GM21390 (cell line): Measurements from ENCODE around the gene MLLT10.
"Not testable (repeated sequence)": the region's sequence is repeated elsewhere in the genome, so short reads cannot be mapped to it uniquely, and the experiment has no call there.

ENCODE experiments used
- ATAC-seq: cut with Tn5 transposase; IDR thresholded peaks from one replicate; pipeline ENCODE4 v1.9.1; 2021; ENCODE audit not compliant: unreplicated experiment

MLLT10 gene

GRCh38 chr10:21628645-21629044 is 94.6 kb downstream of the MLLT10 start:
- not testable (repeated sequence) for ATAC-seq

GRCh38 chr10:21634599-21635365 is 100.8 kb downstream of the MLLT10 start:
- ATAC-seq: no peak

GRCh38 chr10:21637795-21638194 is 103.8 kb downstream of the MLLT10 start:
- ATAC-seq: no peak

GRCh38 chr10:21638681-21639080 is 104.6 kb downstream of the MLLT10 start:
- ATAC-seq: no peak

- ATAC-seq: no peak
Measured at GRCh38 chr10:21648040-21648439, 114.0 kb downstream of the MLLT10 start.

GRCh38 chr10:21649454-21649872 is 115.4 kb downstream of the MLLT10 start:
- no peak for ATAC-seq

GRCh38 chr10:21650353-21650752 is 116.3 kb downstream of the MLLT10 start:
- ATAC-seq: no peak

- ATAC-seq: no peak
Measured at GRCh38 chr10:21655236-21655635, 121.2 kb downstream of the MLLT10 start.

GRCh38 chr10:21655687-21656086 is 121.7 kb downstream of the MLLT10 start:
- ATAC-seq: no peak

GRCh38 chr10:21661087-21661486 is 127.1 kb downstream of the MLLT10 start:
- no peak for ATAC-seq

- no peak for ATAC-seq
Measured at GRCh38 chr10:21661935-21662334, 127.9 kb downstream of the MLLT10 start.

- no peak for ATAC-seq
Measured at GRCh38 chr10:21662635-21663034, 128.6 kb downstream of the MLLT10 start.

- ATAC-seq: no peak
Measured at GRCh38 chr10:21668831-21669230, 134.8 kb downstream of the MLLT10 start.

- no peak for ATAC-seq
Measured at GRCh38 chr10:21670391-21670790, 136.4 kb downstream of the MLLT10 start.

- no peak for ATAC-seq
Measured at GRCh38 chr10:21673668-21674067, 139.6 kb downstream of the MLLT10 start.

- ATAC-seq: no peak
Measured at GRCh38 chr10:21675157-21675796, 141.2 kb downstream of the MLLT10 start.

GRCh38 chr10:21677551-21677950 is 143.5 kb downstream of the MLLT10 start:
- ATAC-seq: no peak

- no peak for ATAC-seq
Measured at GRCh38 chr10:21681156-21681555, 147.1 kb downstream of the MLLT10 start.

- ATAC-seq: no peak
Measured at GRCh38 chr10:21687266-21688008, 153.4 kb downstream of the MLLT10 start.

GRCh38 chr10:21688009-21688332 is 153.9 kb downstream of the MLLT10 start:
- ATAC-seq: no peak

GRCh38 chr10:21688870-21689269 is 154.8 kb downstream of the MLLT10 start:
- ATAC-seq: no peak

- no peak for ATAC-seq
Measured at GRCh38 chr10:21689881-21690280, 155.8 kb downstream of the MLLT10 start.
